ENCODE measurements around the gene TARS1.

DNA sequence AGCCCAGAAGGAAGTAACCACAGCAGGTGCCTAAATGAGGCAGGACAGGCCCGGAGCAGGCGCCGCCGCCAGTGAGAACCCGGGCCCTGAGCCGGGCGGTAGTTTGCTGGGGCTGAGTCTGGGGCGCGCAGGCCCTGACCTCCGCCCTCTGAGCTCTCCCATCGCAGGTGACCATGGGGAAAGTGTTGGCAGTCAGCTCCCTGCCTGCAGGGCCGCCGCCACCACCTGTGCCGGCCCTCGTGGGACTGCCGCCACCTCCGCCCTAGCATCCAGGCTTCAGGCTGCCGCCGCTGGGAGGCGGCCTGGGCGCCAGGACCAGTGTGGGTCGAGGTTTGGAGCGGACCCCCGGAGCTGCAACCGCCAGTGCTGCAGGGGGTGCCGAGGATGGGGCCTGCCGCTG is 61.1 kb downstream of the TARS1 start:
- TF ChIP-seq, protein P1, sequence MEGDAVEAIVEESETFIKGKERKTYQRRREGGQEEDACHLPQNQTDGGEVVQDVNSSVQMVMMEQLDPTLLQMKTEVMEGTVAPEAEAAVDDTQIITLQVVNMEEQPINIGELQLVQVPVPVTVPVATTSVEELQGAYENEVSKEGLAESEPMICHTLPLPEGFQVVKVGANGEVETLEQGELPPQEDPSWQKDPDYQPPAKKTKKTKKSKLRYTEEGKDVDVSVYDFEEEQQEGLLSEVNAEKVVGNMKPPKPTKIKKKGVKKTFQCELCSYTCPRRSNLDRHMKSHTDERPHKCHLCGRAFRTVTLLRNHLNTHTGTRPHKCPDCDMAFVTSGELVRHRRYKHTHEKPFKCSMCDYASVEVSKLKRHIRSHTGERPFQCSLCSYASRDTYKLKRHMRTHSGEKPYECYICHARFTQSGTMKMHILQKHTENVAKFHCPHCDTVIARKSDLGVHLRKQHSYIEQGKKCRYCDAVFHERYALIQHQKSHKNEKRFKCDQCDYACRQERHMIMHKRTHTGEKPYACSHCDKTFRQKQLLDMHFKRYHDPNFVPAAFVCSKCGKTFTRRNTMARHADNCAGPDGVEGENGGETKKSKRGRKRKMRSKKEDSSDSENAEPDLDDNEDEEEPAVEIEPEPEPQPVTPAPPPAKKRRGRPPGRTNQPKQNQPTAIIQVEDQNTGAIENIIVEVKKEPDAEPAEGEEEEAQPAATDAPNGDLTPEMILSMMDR (IDR thresholded peaks at IDR 0.05), result no peak
- TF ChIP-seq POLR2A (IDR thresholded peaks at IDR 0.05), result no peak
